Neural progenitor cell (in vitro differentiated cells): ENCODE results near the gene DNAJC5.

ENCODE experiments used
- EZH2 ChIP-seq: fragments of 200-600 bp; sonication (generic); IDR thresholded peaks from 2 replicates; pipeline ENCODE4 v1.6.1; 2017; ENCODE audit warnings: antibody characterized with exemption, mild to moderate bottlenecking, moderate library complexity
- EZH2phosphoT487 ChIP-seq: fragments of 200-600 bp; sonication (generic); IDR thresholded peaks from 2 replicates; pipeline ENCODE4 v1.6.1; 2017; ENCODE audit warnings: antibody characterized with exemption
- TF ChIP-seq, protein P1 (sequence below): fragments of 200-600 bp; sonication (generic); IDR thresholded peaks from 2 replicates; pipeline ENCODE4 v1.5.1; 2017; ENCODE audit warnings: antibody characterized with exemption, mild to moderate bottlenecking

DNA sequence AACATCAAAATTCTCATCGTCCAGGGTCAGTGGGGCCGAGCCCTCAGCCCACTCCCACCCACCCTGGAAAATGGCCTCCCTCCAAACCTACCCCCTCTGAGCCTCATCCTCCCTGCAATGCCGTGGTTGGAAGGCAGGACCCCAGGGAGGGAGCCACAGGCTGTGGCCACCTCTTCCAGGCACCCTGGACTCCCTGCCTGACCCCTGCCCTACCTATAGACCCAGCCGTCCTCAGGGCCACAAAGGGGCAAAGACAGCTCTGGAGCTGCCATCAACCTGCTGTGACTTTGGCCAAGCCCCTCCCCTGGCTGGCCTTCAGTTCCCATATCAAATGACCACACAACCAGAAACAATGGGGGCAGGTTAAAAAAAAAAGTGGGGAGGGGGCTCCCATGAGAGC is 63.5 kb downstream of the DNAJC5 start:
- TF ChIP-seq, protein P1, sequence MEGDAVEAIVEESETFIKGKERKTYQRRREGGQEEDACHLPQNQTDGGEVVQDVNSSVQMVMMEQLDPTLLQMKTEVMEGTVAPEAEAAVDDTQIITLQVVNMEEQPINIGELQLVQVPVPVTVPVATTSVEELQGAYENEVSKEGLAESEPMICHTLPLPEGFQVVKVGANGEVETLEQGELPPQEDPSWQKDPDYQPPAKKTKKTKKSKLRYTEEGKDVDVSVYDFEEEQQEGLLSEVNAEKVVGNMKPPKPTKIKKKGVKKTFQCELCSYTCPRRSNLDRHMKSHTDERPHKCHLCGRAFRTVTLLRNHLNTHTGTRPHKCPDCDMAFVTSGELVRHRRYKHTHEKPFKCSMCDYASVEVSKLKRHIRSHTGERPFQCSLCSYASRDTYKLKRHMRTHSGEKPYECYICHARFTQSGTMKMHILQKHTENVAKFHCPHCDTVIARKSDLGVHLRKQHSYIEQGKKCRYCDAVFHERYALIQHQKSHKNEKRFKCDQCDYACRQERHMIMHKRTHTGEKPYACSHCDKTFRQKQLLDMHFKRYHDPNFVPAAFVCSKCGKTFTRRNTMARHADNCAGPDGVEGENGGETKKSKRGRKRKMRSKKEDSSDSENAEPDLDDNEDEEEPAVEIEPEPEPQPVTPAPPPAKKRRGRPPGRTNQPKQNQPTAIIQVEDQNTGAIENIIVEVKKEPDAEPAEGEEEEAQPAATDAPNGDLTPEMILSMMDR = no peak
- TF ChIP-seq EZH2 (no peak), EZH2phosphoT487 (no peak)
